CD4-positive, alpha-beta memory T cell (primary cell): ENCODE data around the gene GOLGA6D. TPM values are rescaled to one million over a fixed set of nuclear protein-coding genes. Genes with fewer than 3 reads are reported as not detected.
"Not testable (repeated sequence)": the region's sequence is repeated elsewhere in the genome, so short reads cannot be mapped to it uniquely, and the experiment has no call there.

Source experiments
- CTCF ChIA-PET: fragments of 350-600 bp; sonication (Branson Sonifier 250); formaldehyde crosslinking; loops from one replicate; lab custom pipeline; 2021; ENCODE audit warnings: inconsistent platforms; ENCODE audit not compliant: partially characterized antibody; lab: Charles Lee
- POLR2A ChIA-PET: fragments of 350-600 bp; sonication (Branson Sonifier 250); formaldehyde crosslinking; loops from one replicate; lab custom pipeline; 2021; ENCODE audit not compliant: partially characterized antibody; lab: Charles Lee
- DNase-seq, 5 donors: peaks; one replicate each; pipeline versions ENCODE4 v3.0.0 to v3.0.0-alpha.2; 2020 to 2022; ENCODE audit warnings: mixed read lengths in 1 of 5
- H3K27ac ChIP-seq: one replicate; pipeline ENCODE4 v1.7.0; 2013; ENCODE audit warnings: low read depth, low read length
- H3K27me3 ChIP-seq: 2 replicates; pipeline ENCODE4 v1.7.0; 2013; ENCODE audit warnings: mild to moderate bottlenecking, low read length, moderate library complexity; ENCODE audit not compliant: insufficient read depth
- H3K36me3 ChIP-seq: 2 replicates; pipeline ENCODE4 v1.7.0; 2013; ENCODE audit warnings: mild to moderate bottlenecking, low read length, moderate library complexity; ENCODE audit not compliant: insufficient read depth
- H3K4me1 ChIP-seq: 2 replicates; pipeline ENCODE4 v1.7.0; 2013; ENCODE audit warnings: mild to moderate bottlenecking, low read length, moderate library complexity; ENCODE audit not compliant: insufficient read depth
- H3K4me3 ChIP-seq, 2 donors: one replicate each; pipeline ENCODE4 v1.7.0; 2013; ENCODE audit warnings: low read length in 2 of 2, mild to moderate bottlenecking in 1 of 2
- H3K9me3 ChIP-seq, 2 donors: one replicate each; pipeline ENCODE4 v1.7.0; 2013; ENCODE audit warnings: low read length in 2 of 2, control low read depth in 1 of 2; ENCODE audit not compliant: control insufficient read depth in 1 of 2
- H3K27ac Mint-ChIP-seq, 7 donors: one replicate each; pipeline ENCODE4 v1.8.0; 2020 to 2021; ENCODE audit warnings: mixed read lengths in 7 of 7, mild to moderate bottlenecking in 6 of 7, inconsistent platforms in 3 of 7, moderate library complexity in 3 of 7
- H3K27me3 Mint-ChIP-seq, 2 donors: one replicate each; pipeline ENCODE4 v1.8.0; 2020 to 2021; ENCODE audit warnings: mixed read lengths in 2 of 2
- H3K36me3 Mint-ChIP-seq, 2 donors: one replicate each; pipeline ENCODE4 v1.8.0; 2020 to 2021; ENCODE audit warnings: mixed read lengths in 2 of 2, inconsistent platforms in 1 of 2, mild to moderate bottlenecking in 1 of 2
- H3K4me1 Mint-ChIP-seq, 4 donors: one replicate each; pipeline ENCODE4 v1.8.0; 2020 to 2021; ENCODE audit warnings: mixed read lengths in 4 of 4, mild to moderate bottlenecking in 1 of 4
- H3K4me3 Mint-ChIP-seq, 8 donors: one replicate each; pipeline ENCODE4 v1.8.0; 2020 to 2021; ENCODE audit warnings: mixed read lengths in 8 of 8, mild to moderate bottlenecking in 7 of 8, moderate library complexity in 6 of 8, inconsistent platforms in 3 of 8
- H3K9me3 Mint-ChIP-seq, 8 donors: one replicate each; pipeline ENCODE4 v1.8.0; 2020 to 2021; ENCODE audit warnings: mixed read lengths in 8 of 8, mild to moderate bottlenecking in 5 of 8, inconsistent platforms in 3 of 8, moderate library complexity in 1 of 8
- intact Hi-C: fragments of 100-400 bp; cut with micrococcal nuclease; formaldehyde crosslinking; loops from one replicate; pipeline ENCODE4 v1.15.1; 2023
- polyA plus RNA-seq, 2 donors: library from polyadenylated mRNA; unstranded; fragments of 300-500 nt; fragmentation: Illumina TruSeq; gene quantifications; one replicate each; pipeline ENCODE4 v1.2.3, GENCODE V29; 2021
- total RNA-seq, 2 experiments: library from RNA; stranded (reverse); gene quantifications; one replicate each; pipeline ENCODE4 v1.2.3, GENCODE V29; 2021

Gene GOLGA6D
- total and polyA plus RNA-seq, 4 experiments from 2014 or later: not detected

GRCh38 chr15:75307778-75308390 is 25.2 kb downstream of the GOLGA6D start:
- intact Hi-C loops: no loop called here
- H3K36me3 ChIP-seq: no peaks in the 10 kb centered on the region
- Mint-ChIP-seq H3K27me3 (peaks cover 15 to 28% of the 10 kb centered on the region in 2 donors), H3K27ac (no peak overlapping the region), H3K4me3 (no peak overlapping the region), H3K36me3 (no peaks in the 10 kb centered on the region), H3K9me3 (no peaks in the 10 kb centered on the region), H3K4me1 (peaks cover 0 to 2% (median 0%) of the 10 kb centered on the region in 4 donors)
- CTCF ChIA-PET: no interaction called here
- H3K27me3 ChIP-seq: no peaks in the 10 kb centered on the region
- no peak for DNase-seq
- POLR2A ChIA-PET: no interaction called here
- H3K27ac ChIP-seq: no peak overlapping the region
- H3K9me3 ChIP-seq: no peaks in the 10 kb centered on the region
- H3K4me1 ChIP-seq: peaks cover 4% of the 10 kb centered on the region
- no peak overlapping the region for H3K4me3 ChIP-seq

- no peak for DNase-seq
- H3K27ac ChIP-seq: no peak overlapping the region
- no peak overlapping the region for H3K4me3 ChIP-seq
- H3K4me1 ChIP-seq: peaks cover 4% of the 10 kb centered on the region
- Mint-ChIP-seq H3K9me3 (no peaks in the 10 kb centered on the region), H3K27ac (no peak overlapping the region), H3K27me3 (peaks cover 15 to 22% of the 10 kb centered on the region in 2 donors), H3K4me3 (no peak overlapping the region), H3K4me1 (peaks cover 0 to 2% (median 0%) of the 10 kb centered on the region in 4 donors), H3K36me3 (no peaks in the 10 kb centered on the region)
- H3K36me3 ChIP-seq: no peaks in the 10 kb centered on the region
- H3K9me3 ChIP-seq: no peaks in the 10 kb centered on the region
- intact Hi-C loops: no loop called here
- POLR2A ChIA-PET: no interaction called here
- CTCF ChIA-PET: no interaction called here
- no peaks in the 10 kb centered on the region for H3K27me3 ChIP-seq
These were observed 27.1 kb downstream of the GOLGA6D start for GRCh38 chr15:75309711-75310110.

- peaks cover 7 to 12% of the 10 kb centered on the region in 2 donors for H3K27me3 Mint-ChIP-seq
- H3K36me3 Mint-ChIP-seq, H3K4me3 ChIP-seq, H3K9me3 Mint-ChIP-seq, POLR2A ChIA-PET, CTCF ChIA-PET, H3K27ac ChIP-seq, H3K36me3 ChIP-seq, H3K27me3 ChIP-seq, H3K4me1 Mint-ChIP-seq, H3K9me3 ChIP-seq, intact Hi-C loops, DNase-seq, H3K4me1 ChIP-seq: not testable (repeated sequence)
- peak overlapping the region in 1 of 7 donors; percentile 25 for H3K27ac Mint-ChIP-seq
- H3K4me3 Mint-ChIP-seq: peak overlapping the region in 1 of 8 donors; percentile 3
These were observed 29.9 kb downstream of the GOLGA6D start for GRCh38 chr15:75312548-75312947.

DNA sequence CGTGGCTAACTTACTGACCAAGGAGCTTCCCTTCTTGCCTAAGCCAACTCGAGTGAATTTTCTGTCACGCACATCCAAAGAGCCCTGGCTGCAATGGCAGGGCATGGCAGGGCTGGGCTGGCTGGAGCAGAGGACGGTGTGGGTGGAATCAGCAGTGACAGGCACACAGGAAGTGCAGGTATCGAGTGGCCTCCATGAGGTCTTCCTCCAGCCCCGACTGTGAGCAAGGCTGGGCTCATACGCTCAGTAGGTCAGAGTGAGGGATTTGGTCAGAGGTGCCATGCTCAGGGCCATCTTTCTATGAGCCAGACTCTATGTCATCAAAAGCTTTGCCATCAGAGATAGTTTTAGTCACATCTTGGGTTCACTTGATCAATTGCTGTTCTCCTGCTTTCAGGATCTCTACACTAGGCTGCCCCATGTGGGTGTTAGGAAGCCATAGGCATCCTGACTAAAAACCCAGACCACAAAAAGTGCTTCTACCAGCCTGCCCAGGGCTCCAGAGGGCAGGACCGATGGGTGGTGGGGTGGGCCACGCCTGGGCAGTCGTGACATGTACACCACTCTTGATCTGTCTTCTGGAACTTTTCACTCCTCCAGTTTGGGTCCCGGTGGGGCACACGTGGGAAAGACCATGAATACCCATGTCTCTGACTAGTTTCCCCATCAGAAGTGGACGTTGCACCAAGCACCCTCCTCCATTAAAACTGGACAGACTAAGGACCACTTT is 30.6 kb downstream of the GOLGA6D start:
- no peaks in the 10 kb centered on the region for H3K9me3 Mint-ChIP-seq
- POLR2A ChIA-PET: no interaction called here
- Histone ChIP-seq H3K27me3 (no peaks in the 10 kb centered on the region), H3K4me1 (no peaks in the 10 kb centered on the region), H3K4me3 (no peak overlapping the region), H3K27ac (no peak overlapping the region), H3K9me3 (no peaks in the 10 kb centered on the region), H3K36me3 (no peaks in the 10 kb centered on the region)
- peaks cover 3 to 7% of the 10 kb centered on the region in 2 donors for H3K27me3 Mint-ChIP-seq
- H3K4me3 Mint-ChIP-seq: no peak overlapping the region
- CTCF ChIA-PET: no interaction called here
- H3K36me3 Mint-ChIP-seq: no peaks in the 10 kb centered on the region
- no peak overlapping the region for H3K27ac Mint-ChIP-seq
- no peak for DNase-seq
- H3K4me1 Mint-ChIP-seq: peaks cover 0 to 2% (median 0%) of the 10 kb centered on the region in 4 donors
- intact Hi-C loops: no loop called here

GRCh38 chr15:75314552-75315290 is 32.1 kb downstream of the GOLGA6D start:
- Mint-ChIP-seq H3K9me3 (no peaks in the 10 kb centered on the region), H3K27ac (no peak overlapping the region), H3K36me3 (no peaks in the 10 kb centered on the region), H3K4me3 (no peak overlapping the region), H3K27me3 (no peaks in the 10 kb centered on the region), H3K4me1 (peaks cover 0 to 2% (median 0%) of the 10 kb centered on the region in 4 donors)
- Histone ChIP-seq H3K4me1 (no peaks in the 10 kb centered on the region), H3K27ac (no peak overlapping the region), H3K27me3 (no peaks in the 10 kb centered on the region), H3K4me3 (no peak overlapping the region), H3K36me3 (no peaks in the 10 kb centered on the region), H3K9me3 (no peaks in the 10 kb centered on the region)
- ChIA-PET CTCF (interaction anchor here (0.7 kb wide), 1 partner anchor 324 kb away, joined by 4 read pairs; no protein-coding TSS in a partner anchor), POLR2A (no interaction called here)
- intact Hi-C loops: no loop called here
- DNase-seq: no peak

DNA sequence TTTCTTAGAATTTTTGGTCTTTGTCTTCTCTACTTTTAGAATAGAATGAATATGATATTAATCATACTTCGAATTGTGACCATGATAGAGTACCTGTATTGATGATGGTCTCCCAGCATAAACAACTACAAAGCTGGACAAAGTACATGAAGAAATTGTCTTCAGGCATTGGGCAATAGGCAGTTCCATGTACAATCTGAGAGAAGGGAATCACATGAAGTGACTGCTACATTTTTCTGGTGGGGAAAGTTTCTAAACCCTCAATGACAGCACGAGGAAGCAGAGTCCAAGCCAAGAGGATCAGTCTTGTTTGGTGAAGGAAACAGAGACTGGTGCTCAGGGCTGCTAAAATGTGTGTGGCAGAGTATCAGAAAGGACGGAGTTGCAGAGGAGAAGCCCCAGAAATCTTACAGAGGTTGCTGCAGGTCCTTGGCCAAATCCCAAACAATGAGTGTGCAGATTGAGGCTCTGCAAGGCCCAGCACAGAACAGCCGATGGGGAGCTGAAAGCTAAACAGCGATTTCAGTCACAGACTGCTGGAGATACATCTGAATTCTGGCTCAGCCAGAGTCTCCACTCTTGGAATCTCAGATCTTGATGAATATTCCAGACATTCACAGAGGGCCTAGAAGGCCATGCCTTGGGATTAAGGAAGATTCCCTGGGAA is 36.7 kb downstream of the GOLGA6D start:
- H3K36me3 ChIP-seq, H3K4me1 Mint-ChIP-seq, intact Hi-C loops, H3K27me3 ChIP-seq, H3K36me3 Mint-ChIP-seq, DNase-seq, H3K4me3 Mint-ChIP-seq, H3K27ac ChIP-seq, H3K9me3 Mint-ChIP-seq, H3K27me3 Mint-ChIP-seq, H3K4me1 ChIP-seq, POLR2A ChIA-PET, H3K27ac Mint-ChIP-seq, H3K9me3 ChIP-seq, H3K4me3 ChIP-seq, CTCF ChIA-PET: not testable (repeated sequence)

- DNase-seq: no peak
- H3K9me3 ChIP-seq: no peaks in the 10 kb centered on the region
- POLR2A ChIA-PET: no interaction called here
- Mint-ChIP-seq H3K4me3 (no peak overlapping the region), H3K27ac (peak overlapping the region in 1 of 7 donors; percentile 72), H3K36me3 (no peaks in the 10 kb centered on the region), H3K9me3 (no peaks in the 10 kb centered on the region), H3K27me3 (no peaks in the 10 kb centered on the region), H3K4me1 (no peaks in the 10 kb centered on the region)
- no peaks in the 10 kb centered on the region for H3K27me3 ChIP-seq
- intact Hi-C loops: no loop called here
- H3K4me3 ChIP-seq: no peak overlapping the region
- CTCF ChIA-PET: interaction anchor here (0.6 kb wide), 1 partner anchor 1349 kb away, joined by 4 read pairs; no protein-coding TSS in a partner anchor
- H3K36me3 ChIP-seq: no peaks in the 10 kb centered on the region
- no peak overlapping the region for H3K27ac ChIP-seq
- no peaks in the 10 kb centered on the region for H3K4me1 ChIP-seq
These were observed 39.1 kb downstream of the GOLGA6D start for GRCh38 chr15:75321711-75322110.
